AG10803 (cell line): ENCODE results near the gene PDE1C.

ENCODE experiments used
- DNase-seq: peaks from one replicate; pipeline ENCODE4 v3.0.0; 2010; ENCODE audit warnings: low read depth
- H3K4me3 ChIP-seq: 2 replicates; pipeline ENCODE4 v1.5.1; 2011; ENCODE audit warnings: mild to moderate bottlenecking, low read length, control low read depth
- CTCF ChIP-seq: conservative IDR thresholded peaks from 2 replicates; pipeline ENCODE4 v1.5.1; 2011; ENCODE audit warnings: mild to moderate bottlenecking, low read length, control low read depth, inconsistent platforms

PDE1C gene

GRCh38 chr7:31724696-31725095 lies 345.5 kb downstream of the PDE1C start:
- TF ChIP-seq CTCF = no peak
- no peak overlapping the region for H3K4me3 ChIP-seq
- peak; percentile 5 for DNase-seq

GRCh38 chr7:31720366-31720765 lies 349.8 kb downstream of the PDE1C start:
- no peak for TF ChIP-seq CTCF
- no peak overlapping the region for H3K4me3 ChIP-seq
- DNase-seq = no peak

DNA sequence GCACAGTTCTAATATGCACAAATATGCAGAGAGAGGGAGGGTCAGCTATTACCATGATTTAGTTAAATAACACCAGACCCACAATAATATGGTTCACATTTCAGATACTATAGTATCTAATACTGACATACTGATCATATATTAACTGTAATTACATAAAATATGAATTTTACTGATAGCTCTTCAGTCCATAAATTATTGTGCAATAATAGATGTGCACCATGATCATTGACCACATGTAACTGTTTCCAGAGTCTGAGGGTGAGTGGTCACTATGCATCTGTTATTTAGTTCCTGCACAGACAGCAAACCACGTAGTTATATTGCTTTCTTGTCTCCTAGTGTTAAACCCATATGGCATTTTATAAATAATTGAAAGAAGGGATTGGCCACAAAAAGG lies 353.9 kb downstream of the PDE1C start:
- no peak overlapping the region for H3K4me3 ChIP-seq
- no peak for DNase-seq
- no peak for TF ChIP-seq CTCF

- H3K4me3 ChIP-seq = no peak overlapping the region
- no peak for DNase-seq
- no peak for TF ChIP-seq CTCF
These were observed 360.0 kb downstream of the PDE1C start for GRCh38 chr7:31710171-31710570.

DNA sequence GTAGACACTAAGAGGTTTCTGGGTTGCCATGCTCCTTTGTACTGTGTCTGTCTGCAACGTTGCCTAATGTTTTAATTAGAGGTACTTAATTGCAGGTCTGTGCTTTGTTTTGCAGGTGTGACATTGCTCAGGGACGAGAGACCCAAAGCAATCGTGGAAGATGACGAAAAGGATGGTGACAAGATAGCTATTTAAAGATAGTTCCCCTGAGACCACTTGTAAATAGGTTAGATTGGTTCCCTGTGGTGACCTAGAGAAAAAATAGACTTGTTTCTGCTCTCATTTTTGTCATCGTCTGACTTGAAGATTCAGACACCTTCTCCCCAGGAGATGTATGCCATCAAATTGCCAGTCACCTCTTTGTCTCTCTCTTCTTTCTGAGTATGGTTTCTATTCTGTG lies 363.1 kb downstream of the PDE1C start:
- TF ChIP-seq CTCF = no peak
- no peak overlapping the region for H3K4me3 ChIP-seq

DNA sequence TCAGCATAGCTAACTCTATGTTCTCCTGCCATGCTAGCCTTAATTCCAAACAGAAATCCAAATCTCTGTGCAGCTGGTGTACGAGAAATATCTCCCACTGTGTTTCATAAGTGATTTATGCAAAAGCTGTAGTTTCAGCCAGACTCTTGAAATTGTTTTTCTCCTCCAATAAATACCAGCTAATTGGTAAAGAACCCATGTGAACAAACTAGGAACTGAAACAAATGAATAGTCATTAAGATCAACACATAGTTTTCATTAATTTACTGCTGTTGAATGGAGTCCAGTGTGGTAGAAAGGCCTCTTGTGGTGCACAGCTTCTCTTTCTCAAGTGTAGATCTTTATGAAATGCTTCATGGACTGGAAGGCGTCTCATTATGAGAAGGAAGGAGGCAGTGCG lies 364.8 kb downstream of the PDE1C start:
- no peak overlapping the region for H3K4me3 ChIP-seq
- DNase-seq = no peak
- no peak for TF ChIP-seq CTCF

More for the DNA sequence above, 363.1 kb downstream of the PDE1C start:
- no peak for DNase-seq

GRCh38 chr7:31702354-31702753 lies 367.9 kb downstream of the PDE1C start:
- no peak for DNase-seq
- no peak for TF ChIP-seq CTCF
- no peak overlapping the region for H3K4me3 ChIP-seq
